Stimulated activated CD4-positive, alpha-beta T cell treated with anti-CD3 and anti-CD28 coated beads, Interleukin-12 subunit alpha, Interleukin-12 subunit beta, amount 100 ng/mL, for 4 hours (primary cell): ENCODE data around the gene OLIG1.
A peak's percentile ranks its signal among the peaks of the same experiment; 100 is the strongest.

ENCODE experiments used
- DNase-seq: peaks from one replicate; pipeline ENCODE4 v3.0.0-alpha.2; 2020

The OLIG1 gene, protein sequence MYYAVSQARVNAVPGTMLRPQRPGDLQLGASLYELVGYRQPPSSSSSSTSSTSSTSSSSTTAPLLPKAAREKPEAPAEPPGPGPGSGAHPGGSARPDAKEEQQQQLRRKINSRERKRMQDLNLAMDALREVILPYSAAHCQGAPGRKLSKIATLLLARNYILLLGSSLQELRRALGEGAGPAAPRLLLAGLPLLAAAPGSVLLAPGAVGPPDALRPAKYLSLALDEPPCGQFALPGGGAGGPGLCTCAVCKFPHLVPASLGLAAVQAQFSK

DNA sequence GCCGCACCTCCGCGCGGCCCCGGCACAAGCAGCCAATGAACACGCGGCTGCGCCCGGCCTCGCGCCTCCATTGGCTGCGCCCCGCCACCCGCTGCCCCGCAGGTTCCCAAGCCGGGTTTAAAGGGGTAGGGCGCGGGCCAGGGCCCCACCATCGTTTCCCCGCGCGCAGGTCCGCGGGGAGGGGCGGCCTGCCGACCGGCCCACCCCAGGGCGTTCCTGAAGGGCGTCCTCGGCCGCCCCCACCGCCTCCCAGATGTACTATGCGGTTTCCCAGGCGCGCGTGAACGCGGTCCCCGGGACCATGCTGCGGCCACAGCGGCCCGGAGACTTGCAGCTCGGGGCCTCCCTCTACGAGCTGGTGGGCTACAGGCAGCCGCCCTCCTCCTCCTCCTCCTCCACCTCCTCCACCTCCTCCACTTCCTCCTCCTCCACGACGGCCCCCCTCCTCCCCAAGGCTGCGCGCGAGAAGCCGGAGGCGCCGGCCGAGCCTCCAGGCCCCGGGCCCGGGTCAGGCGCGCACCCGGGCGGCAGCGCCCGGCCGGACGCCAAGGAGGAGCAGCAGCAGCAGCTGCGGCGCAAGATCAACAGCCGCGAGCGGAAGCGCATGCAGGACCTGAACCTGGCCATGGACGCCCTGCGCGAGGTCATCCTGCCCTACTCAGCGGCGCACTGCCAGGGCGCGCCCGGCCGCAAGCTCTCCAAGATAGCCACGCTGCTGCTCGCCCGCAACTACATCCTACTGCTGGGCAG lies at the start of gene OLIG1:
Gene OLIG1 (plus strand): TSS at position 148 of the 750 bp plus-strand sequence. CDS start 106 bp downstream, at position 254.
- peak; percentile 54 for DNase-seq

DNA sequence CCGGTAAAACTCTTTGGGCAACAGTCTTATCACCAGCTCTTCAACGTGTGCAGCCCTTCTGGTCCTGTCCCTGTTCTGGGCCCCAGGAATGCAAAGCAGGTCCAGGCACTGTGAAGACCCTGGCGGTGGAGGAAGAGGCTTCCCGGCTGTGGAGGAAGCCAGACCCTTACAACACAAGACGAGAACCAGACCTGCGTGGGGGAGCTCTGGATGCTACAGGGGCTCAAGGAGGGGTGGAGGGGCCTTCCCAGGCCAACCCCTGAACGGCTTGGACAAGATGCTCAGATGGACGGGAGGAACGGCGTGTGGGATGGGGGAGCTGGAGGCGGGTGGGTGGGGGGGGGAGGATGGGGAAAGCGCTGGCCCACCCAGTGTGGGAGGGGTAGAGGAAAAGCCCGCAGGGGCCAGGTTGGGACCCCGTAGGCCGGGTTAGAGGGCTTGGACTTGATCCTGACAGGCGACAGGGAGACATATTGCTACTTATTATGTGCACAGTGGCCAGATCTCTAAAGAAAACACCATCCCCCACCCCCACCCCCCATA lies 49.3 kb upstream of the OLIG1 start:
- DNase-seq: no peak

DNA sequence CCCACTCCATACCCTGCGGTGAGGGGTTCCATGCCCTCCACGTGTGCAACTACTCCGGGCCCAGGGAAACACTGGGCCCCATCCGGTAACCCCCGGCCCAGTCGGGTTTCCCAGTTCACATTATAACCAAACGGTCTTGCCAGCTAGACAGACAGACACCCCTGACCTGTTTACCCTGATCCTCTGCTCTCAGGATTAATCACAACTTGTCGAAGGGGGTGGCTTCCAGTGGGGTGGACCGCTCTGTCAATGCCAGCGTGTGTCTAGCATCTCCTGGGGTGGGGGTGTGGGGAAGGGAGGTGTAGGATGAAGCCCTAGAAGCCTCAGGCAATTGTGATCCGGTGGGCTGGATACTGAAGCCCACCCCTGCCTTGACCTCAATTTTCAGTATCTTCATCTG lies 48.8 kb upstream of the OLIG1 start:
- no peak for DNase-seq

DNA sequence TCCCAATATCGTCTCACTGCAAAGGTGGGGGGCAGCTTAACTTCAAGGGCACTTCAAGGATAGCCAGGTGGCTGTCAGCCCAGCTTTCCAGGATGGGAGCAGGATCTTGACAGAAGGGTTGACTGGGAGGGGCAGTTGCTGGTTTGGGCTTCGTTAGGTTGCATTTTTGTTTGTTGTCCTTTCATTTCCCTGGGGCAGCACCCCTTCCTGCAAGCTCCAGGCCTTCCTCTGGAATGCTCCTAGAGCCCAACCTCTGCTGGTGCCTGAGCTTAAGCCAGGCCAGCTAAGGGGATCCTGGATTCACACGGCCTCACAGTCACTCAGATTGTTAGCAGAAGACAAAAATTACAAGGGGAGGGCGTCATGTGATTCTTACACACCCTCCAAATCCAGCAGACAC lies 48.3 kb upstream of the OLIG1 start:
- no peak for DNase-seq

DNA sequence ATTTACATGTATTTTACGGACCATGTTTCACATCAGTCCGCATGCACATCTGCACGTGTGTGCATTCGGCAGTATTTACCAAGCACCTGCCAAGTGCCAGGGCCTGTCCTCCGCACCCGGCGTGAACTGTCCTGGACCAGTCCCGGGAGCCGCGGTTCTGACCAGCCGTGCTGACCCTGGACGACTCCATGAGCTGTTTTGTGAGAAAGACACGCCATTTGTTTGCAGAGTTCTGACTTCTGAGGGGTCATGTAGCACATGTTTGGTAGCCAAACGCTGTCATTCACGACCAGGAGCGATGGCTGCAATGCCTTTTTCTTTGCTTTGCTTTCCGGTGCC lies 47.5 kb upstream of the OLIG1 start:
- no peak for DNase-seq

DNA sequence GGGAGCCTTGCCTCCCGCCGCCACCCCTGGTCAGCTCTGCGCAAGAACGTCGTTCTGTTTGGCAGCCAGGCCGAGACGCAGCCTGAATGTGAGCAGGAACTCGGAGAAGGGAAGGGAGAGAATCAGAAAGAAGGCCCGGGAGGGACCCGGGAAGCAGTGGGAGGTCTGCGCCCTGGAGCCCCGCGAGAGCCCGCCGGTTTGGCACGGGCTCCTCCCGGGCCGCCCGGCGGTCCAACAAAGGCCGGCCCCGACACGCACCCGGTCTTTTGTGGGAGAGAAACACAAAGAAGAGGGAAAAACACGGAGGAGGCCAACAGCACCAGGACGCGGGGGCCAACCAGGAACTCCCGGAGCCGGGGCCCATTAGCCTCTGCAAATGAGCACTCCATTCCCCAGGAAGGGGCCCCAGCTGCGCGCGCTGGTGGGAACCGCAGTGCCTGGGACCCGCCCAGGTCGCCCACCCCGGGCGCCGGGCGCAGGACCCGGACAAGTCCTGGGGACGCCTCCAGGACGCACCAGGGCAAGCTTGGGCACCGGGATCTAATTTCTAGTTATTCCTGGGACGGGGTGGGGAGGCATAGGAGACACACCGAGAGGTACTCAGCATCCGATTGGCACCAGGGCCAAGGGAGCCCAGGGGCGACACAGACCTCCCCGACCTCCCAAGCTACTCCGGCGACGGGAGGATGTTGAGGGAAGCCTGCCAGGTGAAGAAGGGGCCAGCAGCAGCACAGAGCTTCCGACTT lies 46.9 kb upstream of the OLIG1 start:
- DNase-seq: no peak

DNA sequence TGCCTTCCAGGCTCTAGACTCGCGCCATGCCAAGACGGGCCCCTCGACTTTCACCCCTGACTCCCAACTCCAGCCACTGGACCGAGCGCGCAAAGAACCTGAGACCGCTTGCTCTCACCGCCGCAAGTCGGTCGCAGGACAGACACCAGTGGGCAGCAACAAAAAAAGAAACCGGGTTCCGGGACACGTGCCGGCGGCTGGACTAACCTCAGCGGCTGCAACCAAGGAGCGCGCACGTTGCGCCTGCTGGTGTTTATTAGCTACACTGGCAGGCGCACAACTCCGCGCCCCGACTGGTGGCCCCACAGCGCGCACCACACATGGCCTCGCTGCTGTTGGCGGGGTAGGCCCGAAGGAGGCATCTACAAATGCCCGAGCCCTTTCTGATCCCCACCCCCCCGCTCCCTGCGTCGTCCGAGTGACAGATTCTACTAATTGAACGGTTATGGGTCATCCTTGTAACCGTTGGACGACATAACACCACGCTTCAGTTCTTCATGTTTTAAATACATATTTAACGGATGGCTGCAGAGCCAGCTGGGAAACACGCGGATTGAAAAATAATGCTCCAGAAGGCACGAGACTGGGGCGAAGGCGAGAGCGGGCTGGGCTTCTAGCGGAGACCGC lies 46.3 kb upstream of the OLIG1 start:
- DNase-seq: no peak

DNA sequence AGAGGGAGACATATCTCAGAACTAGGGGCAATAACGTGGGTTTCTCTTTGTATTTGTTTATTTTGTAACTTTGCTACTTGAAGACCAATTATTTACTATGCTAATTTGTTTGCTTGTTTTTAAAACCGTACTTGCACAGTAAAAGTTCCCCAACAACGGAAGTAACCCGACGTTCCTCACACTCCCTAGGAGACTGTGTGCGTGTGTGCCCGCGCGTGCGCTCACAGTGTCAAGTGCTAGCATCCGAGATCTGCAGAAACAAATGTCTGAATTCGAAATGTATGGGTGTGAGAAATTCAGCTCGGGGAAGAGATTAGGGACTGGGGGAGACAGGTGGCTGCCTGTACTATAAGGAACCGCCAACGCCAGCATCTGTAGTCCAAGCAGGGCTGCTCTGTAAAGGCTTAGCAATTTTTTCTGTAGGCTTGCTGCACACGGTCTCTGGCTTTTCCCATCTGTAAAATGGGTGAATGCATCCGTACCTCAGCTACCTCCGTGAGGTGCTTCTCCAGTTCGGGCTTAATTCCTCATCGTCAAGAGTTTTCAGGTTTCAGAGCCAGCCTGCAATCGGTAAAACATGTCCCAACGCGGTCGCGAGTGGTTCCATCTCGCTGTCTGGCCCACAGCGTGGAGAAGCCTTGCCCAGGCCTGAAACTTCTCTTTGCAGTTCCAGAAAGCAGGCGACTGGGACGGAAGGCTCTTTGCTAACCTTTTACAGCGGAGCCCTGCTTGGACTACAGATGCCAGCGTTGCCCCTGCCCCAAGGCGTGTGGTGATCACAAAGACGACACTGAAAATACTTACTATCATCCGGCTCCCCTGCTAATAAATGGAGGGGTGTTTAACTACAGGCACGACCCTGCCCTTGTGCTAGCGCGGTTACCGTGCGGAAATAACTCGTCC lies 45.5 kb upstream of the OLIG1 start:
- no peak for DNase-seq

DNA sequence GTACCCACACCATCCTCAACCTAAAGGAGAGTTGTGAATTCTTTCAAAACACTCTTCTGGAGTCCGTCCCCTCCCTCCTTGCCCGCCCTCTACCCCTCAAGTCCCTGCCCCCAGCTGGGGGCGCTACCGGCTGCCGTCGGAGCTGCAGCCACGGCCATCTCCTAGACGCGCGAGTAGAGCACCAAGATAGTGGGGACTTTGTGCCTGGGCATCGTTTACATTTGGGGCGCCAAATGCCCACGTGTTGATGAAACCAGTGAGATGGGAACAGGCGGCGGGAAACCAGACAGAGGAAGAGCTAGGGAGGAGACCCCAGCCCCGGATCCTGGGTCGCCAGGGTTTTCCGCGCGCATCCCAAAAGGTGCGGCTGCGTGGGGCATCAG lies 44.8 kb upstream of the OLIG1 start:
- no peak for DNase-seq

DNA sequence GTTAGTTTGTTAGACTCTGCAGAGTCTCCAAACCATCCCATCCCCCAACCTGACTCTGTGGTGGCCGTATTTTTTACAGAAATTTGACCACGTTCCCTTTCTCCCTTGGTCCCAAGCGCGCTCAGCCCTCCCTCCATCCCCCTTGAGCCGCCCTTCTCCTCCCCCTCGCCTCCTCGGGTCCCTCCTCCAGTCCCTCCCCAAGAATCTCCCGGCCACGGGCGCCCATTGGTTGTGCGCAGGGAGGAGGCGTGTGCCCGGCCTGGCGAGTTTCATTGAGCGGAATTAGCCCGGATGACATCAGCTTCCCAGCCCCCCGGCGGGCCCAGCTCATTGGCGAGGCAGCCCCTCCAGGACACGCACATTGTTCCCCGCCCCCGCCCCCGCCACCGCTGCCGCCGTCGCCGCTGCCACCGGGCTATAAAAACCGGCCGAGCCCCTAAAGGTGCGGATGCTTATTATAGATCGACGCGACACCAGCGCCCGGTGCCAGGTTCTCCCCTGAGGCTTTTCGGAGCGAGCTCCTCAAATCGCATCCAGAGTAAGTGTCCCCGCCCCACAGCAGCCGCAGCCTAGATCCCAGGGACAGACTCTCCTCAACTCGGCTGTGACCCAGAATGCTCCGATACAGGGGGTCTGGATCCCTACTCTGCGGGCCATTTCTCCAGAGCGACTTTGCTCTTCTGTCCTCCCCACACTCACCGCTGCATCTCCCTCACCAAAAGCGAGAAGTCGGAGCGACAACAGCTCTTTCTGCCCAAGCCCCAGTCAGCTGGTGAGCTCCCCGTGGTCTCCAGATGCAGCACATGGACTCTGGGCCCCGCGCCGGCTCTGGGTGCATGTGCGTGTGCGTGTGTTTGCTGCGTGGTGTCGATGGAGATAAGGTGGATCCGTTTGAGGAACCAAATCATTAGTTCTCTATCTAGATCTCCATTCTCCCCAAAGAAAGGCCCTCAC lies 44.2 kb upstream of the OLIG1 start, which contains the start of gene OLIG2:
Gene OLIG2 (plus strand): TSS at position 447 of the 954 bp plus-strand sequence. CDS start 928 bp downstream, outside the sequence.
- DNase-seq: no peak

DNA sequence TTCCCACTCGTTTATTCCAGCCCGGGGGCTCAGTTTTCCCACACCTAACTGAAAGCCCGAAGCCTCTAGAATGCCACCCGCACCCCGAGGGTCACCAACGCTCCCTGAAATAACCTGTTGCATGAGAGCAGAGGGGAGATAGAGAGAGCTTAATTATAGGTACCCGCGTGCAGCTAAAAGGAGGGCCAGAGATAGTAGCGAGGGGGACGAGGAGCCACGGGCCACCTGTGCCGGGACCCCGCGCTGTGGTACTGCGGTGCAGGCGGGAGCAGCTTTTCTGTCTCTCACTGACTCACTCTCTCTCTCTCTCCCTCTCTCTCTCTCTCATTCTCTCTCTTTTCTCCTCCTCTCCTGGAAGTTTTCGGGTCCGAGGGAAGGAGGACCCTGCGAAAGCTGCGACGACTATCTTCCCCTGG lies 43.5 kb upstream of the OLIG1 start:
- DNase-seq: no peak

DNA sequence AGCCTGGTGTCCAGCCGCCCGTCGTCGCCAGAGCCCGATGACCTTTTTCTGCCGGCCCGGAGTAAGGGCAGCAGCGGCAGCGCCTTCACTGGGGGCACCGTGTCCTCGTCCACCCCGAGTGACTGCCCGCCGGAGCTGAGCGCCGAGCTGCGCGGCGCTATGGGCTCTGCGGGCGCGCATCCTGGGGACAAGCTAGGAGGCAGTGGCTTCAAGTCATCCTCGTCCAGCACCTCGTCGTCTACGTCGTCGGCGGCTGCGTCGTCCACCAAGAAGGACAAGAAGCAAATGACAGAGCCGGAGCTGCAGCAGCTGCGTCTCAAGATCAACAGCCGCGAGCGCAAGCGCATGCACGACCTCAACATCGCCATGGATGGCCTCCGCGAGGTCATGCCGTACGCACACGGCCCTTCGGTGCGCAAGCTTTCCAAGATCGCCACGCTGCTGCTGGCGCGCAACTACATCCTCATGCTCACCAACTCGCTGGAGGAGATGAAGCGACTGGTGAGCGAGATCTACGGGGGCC lies 43.0 kb upstream of the OLIG1 start:
- DNase-seq: no peak

DNA sequence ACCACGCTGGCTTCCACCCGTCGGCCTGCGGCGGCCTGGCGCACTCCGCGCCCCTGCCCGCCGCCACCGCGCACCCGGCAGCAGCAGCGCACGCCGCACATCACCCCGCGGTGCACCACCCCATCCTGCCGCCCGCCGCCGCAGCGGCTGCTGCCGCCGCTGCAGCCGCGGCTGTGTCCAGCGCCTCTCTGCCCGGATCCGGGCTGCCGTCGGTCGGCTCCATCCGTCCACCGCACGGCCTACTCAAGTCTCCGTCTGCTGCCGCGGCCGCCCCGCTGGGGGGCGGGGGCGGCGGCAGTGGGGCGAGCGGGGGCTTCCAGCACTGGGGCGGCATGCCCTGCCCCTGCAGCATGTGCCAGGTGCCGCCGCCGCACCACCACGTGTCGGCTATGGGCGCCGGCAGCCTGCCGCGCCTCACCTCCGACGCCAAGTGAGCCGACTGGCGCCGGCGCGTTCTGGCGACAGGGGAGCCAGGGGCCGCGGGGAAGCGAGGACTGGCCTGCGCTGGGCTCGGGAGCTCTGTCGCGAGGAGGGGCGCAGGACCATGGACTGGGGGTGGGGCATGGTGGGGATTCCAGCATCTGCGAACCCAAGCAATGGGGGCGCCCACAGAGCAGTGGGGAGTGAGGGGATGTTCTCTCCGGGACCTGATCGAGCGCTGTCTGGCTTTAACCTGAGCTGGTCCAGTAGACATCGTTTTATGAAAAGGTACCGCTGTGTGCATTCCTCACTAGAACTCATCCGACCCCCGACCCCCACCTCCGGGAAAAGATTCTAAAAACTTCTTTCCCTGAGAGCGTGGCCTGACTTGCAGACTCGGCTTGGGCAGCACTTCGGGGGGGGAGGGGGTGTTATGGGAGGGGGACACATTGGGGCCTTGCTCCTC lies 42.3 kb upstream of the OLIG1 start:
- DNase-seq: no peak

DNA sequence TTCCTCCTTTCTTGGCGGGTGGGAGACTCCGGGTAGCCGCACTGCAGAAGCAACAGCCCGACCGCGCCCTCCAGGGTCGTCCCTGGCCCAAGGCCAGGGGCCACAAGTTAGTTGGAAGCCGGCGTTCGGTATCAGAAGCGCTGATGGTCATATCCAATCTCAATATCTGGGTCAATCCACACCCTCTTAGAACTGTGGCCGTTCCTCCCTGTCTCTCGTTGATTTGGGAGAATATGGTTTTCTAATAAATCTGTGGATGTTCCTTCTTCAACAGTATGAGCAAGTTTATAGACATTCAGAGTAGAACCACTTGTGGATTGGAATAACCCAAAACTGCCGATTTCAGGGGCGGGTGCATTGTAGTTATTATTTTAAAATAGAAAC lies 41.7 kb upstream of the OLIG1 start:
- DNase-seq: no peak

DNA sequence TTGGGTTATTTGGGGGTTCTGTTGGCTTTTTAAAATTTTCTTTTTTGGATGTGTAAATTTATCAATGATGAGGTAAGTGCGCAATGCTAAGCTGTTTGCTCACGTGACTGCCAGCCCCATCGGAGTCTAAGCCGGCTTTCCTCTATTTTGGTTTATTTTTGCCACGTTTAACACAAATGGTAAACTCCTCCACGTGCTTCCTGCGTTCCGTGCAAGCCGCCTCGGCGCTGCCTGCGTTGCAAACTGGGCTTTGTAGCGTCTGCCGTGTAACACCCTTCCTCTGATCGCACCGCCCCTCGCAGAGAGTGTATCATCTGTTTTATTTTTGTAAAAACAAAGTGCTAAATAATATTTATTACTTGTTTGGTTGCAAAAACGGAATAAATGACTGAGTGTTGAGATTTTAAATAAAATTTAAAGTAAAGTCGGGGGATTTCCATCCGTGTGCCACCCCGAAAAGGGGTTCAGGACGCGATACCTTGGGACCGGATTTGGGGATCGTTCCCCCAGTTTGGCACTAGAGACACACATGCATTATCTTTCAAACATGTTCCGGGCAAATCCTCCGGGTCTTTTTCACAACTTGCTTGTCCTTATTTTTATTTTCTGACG lies 41.1 kb upstream of the OLIG1 start:
- DNase-seq: peak; percentile 31

DNA sequence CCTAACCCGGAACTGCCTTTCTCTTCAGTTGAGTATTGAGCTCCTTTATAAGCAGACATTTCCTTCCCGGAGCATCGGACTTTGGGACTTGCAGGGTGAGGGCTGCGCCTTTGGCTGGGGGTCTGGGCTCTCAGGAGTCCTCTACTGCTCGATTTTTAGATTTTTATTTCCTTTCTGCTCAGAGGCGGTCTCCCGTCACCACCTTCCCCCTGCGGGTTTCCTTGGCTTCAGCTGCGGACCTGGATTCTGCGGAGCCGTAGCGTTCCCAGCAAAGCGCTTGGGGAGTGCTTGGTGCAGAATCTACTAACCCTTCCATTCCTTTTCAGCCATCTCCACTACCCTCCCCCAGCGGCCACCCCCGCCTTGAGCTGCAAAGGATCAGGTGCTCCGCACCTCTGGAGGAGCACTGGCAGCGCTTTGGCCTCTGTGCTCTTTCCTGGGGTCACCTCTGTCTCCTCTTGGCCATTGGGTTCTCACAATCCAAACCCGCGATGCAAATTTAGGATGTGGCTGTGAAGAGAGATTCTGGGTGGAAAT lies 40.5 kb upstream of the OLIG1 start:
- DNase-seq: no peak

DNA sequence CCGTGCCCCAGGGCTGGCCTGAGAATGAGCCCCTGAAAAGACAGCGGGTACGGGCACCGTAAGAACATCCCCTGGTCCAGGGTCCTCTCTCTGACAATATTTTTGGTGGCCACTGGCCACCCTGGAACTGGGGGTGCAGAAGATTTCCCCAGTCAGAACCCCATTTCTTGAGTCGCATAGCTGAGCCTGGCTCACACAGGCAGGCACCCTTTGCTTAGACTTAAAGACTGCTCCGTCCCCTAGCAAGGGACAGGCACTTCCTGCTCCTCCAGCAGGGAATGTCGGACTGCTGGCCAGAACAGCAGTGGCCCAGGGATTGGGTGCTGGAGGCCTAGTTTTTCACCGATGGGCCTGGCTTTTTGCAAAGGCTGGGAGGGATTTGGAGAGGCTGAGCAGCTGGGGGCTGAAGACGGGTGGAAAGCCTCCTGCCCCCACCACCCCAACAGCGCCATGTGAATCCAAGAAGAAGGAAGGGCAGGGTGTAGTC lies 39.9 kb upstream of the OLIG1 start:
- no peak for DNase-seq

DNA sequence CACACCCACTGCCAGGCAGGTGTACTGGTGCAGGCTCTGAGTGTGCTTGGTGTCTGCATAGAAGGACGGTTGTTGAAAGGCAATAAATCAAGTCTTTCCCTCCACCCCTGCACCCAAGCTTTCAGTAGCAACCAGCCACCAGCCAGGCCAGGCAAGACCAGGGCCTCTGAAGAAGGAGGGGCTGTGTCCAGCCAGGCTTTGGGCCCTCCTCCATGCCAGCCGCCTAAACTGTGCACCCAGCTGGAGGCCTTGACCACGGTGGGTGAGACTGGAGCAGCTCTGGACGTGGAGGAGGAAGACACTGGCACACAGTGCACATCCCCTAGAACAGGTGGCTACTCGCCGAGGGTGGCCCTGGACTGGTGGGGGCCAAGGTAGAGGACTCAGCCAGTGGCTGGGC lies 39.3 kb upstream of the OLIG1 start:
- DNase-seq: no peak
